Measurements from ENCODE around the gene PTDSS2.
"Not testable (repeated sequence)": the region's sequence is repeated elsewhere in the genome, so short reads cannot be mapped to it uniquely, and the experiment has no call there.

Gene PTDSS2

DNA sequence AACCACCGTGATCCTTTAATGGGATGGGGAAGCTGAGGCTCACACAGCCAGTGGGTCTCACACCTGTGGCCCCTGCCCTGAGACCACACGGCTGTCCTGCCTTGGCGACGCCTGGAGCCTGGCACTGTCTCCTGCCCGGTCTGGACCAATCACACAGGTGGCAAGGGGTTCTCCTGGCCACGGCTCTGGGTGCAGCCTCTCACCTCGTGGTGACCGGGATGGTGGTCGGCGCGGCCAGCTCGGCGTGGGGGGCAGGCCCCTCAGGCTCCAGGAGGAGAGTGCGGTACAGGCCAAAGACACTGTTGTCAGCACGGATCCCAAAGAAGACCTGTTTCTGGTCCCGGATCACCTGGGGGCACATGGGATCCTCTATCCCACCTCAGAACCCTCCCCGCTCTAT, 17.0 kb upstream of the PTDSS2 start:
- DNase-seq = no peak

DNA sequence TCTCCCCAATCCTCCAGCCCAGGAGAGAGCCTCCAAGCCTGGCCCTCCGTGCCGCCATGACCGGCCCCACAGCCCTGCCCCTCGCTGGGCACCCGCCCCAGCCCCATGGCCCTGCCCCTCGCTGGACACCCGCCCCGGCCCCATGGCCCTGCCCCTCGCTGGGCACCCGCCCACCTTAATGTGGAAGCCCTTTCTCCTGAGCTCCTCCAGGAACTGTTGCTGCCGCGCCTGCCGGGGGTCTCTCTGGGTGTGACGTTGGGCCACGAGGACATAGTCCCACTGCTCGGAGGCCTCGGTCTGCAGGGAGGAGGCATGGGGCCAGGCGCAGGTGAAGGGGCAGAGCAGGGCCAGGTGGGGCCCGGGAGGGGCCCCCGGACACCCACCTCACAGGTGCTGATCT, 16.4 kb upstream of the PTDSS2 start:
- no peak for DNase-seq

GRCh38 chr11:434496-434895, 15.6 kb upstream of the PTDSS2 start:
- DNase-seq = no peak

DNA sequence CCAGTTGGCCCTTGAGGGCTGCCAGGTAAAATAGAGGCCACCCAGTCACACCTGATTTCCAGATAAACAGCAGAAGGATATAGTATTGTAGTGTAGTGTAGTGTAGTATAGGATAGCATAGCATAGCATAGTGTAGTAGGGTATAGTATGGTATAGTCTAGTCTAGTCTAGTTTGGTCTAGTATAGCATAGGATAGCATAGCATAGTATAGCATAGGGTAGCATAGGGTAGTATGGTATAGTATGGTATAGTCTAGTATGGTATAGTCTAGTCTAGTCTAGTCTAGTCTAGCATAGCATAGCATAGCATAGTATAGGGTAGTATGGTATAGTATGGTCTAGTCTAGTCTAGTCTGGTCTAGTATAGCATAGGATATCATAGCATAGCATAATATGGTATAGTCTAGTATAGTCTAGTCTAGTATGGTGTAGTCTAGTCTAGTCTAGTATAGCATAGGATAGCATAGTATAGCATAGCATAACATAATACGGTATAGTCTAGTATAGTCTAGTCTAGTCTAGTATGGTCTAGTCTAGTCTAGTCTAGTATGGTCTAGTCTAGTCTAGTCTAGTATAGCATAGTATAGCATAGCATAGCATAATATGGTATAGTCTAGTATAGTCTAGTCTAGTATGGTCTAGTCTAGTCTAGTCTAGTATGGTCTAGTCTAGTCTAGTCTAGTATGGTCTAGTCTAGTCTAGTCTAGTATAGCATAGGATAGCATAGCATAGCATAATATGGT, 14.9 kb upstream of the PTDSS2 start:
- DNase-seq = not testable (repeated sequence)

DNA sequence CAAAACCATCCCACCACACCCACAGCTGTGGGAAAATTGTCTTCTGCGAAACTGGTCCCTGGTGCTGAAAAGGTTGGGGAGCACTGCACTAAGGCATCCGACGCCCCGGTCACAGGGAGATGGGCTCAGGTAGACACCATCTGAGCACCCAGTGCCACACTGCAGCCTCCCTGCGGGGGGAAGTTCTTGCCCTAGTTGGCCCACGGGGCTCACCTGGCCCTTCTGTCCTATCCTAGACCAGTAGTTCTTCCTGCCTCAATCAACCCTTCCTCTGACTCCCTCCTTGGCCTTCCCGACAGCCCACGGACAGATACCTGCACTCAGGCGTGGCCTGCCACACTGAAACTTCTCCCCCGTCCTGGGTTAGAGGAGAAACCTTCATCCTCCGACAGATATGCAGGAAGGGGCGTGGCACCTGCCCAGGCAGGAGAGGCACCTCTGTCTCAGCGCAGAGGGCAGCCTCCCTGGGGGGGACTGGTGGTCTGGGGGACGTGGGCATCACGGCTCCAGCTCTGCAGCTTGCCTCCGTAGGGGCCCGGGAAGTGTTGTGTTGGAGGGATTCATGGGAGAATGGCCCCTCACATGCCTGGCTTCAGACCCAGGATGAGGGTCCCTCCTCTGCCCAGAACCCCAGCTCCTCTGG, 12.7 kb upstream of the PTDSS2 start:
- no peak for DNase-seq

DNA sequence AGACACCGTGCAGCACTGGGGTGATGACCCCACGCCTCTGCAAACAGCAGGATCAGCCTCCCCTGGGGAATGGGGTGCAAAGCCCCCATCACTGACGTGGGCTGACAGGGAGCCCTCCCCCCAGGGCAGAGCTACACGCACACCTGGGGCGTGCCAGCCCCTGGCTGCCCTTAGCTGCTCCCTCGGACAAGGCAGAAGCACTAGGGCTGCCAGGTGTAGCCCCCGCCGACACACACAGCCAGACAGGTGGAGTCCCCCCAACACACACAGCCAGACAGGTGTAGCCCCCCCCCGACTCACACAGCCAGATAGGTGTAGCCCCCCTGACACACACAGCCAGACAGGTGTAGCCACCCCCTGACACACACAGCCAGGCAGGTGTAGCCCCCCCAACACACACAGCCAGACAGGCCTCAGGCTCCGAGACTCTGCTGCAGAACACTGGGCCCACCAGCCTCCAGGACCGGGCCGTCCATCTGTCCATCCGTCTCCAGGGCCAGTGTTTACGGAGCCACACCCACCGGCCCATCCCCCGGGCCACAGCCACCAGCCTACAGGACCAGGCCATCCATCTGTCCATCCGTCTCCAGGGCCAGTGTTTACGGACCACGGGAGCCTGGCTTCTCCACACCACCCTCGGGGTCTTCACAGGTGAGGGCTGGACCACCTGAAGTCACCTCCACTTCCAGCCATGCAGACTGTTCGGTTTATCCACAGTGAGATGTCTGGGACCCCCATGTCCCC, 11.8 kb upstream of the PTDSS2 start:
- no peak for DNase-seq

DNA sequence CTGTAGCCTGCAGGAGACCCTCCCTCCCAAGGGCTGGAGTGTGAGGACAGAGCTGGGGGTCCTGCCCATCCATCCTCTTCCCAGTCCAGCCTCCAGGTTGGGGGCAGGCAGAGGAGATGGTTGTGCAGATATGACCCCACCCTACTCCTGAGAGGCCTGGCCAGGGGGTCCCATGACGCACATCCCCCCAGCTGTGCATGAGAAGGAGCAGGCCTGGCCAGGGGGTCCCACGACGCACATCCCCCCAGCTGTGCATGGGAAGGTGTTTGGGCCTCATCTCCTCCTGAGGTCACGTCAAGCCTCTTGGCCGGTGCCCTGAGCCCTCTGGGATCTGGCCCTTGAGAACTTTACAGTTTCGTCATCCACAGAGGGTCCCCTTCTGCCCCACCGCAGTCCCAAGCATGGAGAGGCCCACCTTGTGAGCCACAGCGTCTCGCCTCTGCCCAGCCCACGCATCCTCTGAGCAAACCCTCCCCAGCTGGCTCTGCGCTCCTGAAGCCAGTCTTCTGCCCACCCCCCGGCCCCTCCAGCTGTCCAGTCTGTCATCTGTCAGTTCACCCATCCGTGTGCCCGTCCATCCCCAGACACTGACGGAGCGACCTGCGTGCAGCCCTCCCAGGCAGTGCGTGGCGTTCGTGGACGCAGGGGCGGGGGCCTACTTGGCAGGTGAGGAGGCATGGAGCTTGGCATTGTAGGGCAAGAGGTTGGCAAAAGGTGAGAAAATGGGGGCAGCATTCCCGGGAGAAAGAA, 10.6 kb upstream of the PTDSS2 start:
- DNase-seq = no peak

DNA sequence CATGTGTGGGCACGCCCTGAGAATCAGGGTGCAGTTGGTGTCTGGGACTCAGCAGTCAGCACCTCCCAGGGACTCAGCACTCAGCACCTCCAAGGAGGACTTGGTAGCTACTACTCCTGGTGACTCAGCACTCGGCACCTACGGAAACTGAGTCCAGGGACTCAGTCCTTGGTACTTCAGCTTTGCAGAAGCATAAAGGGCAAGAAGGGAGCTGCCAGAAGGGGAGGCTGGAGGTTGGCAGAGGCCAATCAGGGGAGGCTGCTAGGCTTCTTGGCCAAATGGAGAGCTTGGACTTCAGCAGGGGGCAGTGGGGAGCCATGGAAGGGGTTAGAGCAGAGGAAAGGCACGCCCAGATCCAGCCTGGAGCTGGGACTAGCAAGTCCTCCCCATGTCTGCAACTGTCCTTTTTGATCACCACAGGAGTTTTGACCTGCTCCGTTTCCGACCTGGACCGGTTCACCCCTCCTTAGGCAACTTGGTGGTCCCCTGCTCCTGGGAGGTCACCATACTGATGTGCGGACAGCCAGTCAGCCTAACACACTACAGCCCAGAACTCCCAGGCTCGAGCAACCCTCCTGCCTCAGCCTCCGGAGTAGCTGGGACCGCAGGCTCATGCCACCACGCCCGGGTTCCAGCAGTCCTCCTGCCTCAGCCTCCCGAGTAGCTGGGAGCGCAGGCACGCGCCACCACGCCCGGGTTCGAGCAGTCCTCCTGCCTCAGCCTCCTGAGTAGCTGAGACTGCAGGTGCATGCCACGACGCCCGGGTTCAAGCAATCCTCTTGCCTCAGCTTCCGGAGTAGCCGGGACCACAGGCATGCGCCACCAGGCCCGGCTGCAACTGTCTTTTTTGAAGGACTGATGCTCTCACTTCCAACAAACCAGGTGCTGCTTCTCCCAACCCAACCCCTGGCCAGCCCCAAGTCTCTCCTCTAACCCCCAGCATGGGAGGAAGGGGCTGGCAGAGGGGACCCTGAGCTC, 9.7 kb upstream of the PTDSS2 start:
- DNase-seq = no peak

- no peak for DNase-seq
Observed at GRCh38 chr11:441043-441417, 9.0 kb upstream of the PTDSS2 start.

DNA sequence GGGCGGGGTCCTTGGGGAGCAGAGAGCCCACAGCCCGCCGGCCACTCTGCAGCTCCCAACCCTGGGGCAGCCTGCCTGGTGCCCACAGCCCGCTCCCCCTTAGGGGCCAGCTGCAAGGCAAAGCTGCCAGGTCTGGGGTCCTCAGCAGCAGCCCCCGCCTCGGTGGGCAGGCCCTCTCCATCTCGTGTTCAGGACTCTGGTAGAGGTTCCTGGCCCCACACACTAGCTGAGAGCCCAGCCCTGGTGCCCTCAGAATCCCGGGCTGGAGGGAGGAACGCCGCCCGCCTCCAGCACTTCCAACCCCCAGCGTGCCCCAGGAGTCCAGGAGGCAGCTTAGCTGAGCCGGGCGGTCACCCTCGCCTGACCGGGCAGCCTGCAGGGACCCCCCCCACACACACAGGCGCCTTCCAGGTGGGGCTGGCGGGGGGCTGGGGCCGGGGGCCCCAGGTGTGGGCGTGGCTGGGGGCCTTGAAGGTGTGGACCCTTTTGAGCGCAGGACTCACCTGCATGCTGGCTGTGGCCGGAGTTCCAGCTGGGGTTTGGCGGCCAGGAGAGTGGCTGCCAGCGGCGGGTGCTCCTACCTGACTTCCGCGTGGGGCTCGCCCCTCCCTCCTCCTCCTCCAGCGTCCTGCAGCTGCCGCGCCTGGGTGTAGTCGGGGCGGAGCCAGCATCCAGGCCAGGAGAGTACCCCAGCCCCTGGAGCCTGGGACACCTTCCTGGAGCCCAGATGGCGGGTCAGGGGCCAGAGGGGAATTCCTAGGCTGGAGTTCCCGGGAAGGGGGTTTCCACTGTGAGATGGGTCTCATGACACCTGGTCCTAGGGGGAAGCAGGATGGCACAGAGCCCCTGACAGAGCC, 8.4 kb upstream of the PTDSS2 start, which contains the start of gene ANO9:
TSS of gene ANO9 (minus strand) at position 594 of the 857 bp plus-strand sequence. CDS start at position 509, 85 bp downstream.
- DNase-seq = no peak

DNA sequence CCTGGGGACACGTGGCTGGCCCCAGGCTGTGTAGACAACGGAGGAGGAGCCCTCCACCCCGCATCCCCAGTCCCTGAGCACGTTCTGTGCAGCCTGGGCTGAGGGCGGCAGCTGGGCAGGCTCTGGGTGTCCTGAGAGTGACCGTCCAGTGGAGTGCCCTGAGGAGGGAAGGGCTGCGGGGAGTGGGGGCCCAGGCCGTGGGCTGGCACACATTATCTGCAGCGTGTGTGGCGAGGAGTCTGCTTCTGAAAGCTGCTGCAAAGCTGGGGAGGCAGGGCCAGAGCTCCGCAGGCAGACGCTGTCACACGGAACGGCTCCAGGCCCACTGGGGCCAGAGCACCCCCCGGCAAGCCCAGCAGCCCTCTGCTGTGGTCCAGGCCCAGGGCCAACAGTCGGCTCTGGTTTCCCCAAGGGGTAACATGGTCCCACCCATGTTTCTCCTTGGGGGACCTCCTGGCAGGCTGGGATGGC, 7.4 kb upstream of the PTDSS2 start:
- no peak for DNase-seq

- no peak for DNase-seq
Observed at GRCh38 chr11:443542-444199, 6.4 kb upstream of the PTDSS2 start.

DNA sequence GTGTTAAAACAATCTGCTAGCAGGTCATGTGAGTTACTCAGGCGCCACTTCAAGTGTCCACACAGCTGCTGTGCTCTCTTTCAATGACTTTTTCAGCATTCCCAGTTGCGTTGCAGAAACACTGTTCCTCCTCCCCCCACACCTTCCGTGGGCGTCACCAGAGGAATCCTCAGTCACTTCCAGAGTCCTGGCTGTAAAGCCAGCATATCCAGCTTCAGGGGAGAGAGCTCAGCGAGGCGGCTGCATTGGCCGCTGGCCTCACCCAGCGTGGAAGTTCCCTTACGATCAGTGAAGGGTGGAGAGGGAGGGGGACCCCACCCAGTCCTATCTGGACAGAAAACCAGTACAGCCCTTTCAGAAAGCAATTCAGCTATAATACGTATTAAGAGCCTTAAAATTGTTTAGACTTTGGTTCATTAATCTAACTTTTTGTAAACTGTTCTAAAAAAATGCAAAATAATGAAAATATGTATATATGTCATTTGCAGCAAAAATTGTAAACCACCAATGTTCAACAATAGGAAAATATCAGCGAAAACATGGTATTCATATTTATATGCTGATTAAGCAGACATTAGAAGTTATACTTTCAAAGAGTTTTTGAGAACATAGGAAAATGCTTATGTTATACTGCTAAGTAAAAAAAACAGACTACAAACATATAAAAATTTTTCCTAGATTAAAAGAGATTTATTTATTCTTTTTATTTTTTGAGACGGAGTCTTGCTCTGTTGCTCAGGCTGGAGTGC, 5.5 kb upstream of the PTDSS2 start:
- no peak for DNase-seq

GRCh38 chr11:445765-446588, 4.1 kb upstream of the PTDSS2 start:
- no peak for DNase-seq

GRCh38 chr11:446891-447290, 3.2 kb upstream of the PTDSS2 start:
- no peak for DNase-seq

GRCh38 chr11:447923-448731, 2.0 kb upstream of the PTDSS2 start:
- peak in 13 of 14 donors; percentile 79 to 97 (median 88) for DNase-seq

GRCh38 chr11:450809-451451, 851 bp downstream of the PTDSS2 start:
- DNase-seq = peak in 8 of 14 donors; percentile 9 to 47 (median 18)
